ENCODE results near the gene ARID1A. TPM values are rescaled to one million over a fixed set of nuclear protein-coding genes. Genes with fewer than 3 reads are reported as not detected.

The ARID1A gene
- total RNA-seq, 5 donors from 2014 or later (not counting 1 experiment from before 2014, with no cell fraction given), result 122 to 148 (median 126) TPM

GRCh38 chr1:26774462-26774861 lies 78.6 kb downstream of the ARID1A start:
- H3K9me3 Mint-ChIP-seq, result no peaks in the 10 kb centered on the region
- ChIA-PET POLR2A (no interaction called here), CTCF (interaction anchor here in 1 of 2 donors (0.5 kb wide), 1 partner anchor 194 kb away, joined by 5 read pairs; no protein-coding TSS in a partner anchor)
- H3K36me3 Mint-ChIP-seq, result peaks cover 72% of the 10 kb centered on the region
- peaks cover 12 to 19% (median 15%) of the 10 kb centered on the region in 3 donors for H3K4me1 Mint-ChIP-seq
- DNase-seq, result no peak
- no peaks in the 10 kb centered on the region for H3K27me3 Mint-ChIP-seq
- H3K36me3 ChIP-seq (ENCODE audit: control insufficient read depth in 2 of 2, extremely low read depth in 1 of 2, insufficient read depth in 1 of 2, low read length in 1 of 2), result peaks cover 46 to 99% of the 10 kb centered on the region in 2 donors
- no peaks in the 10 kb centered on the region for H3K4me1 ChIP-seq (ENCODE audit: control insufficient read depth in 1 of 2, extremely low read depth in 1 of 2, insufficient read depth in 2 of 2, low read length in 2 of 2)
- ATAC-seq (replicated peaks in 1 of 4), result no peak
- no peak overlapping the region for H3K4me3 Mint-ChIP-seq
- H3K4me3 ChIP-seq (ENCODE audit: control insufficient read depth in 1 of 2, extremely low read depth in 1 of 2, low read length in 1 of 2), result no peak overlapping the region
- H3K9me3 ChIP-seq, result no peaks in the 10 kb centered on the region
- WGBS (ENCODE audit: insufficient coverage), result 94% methylated on average over 13 of the region's 13 CpGs
- H3K27ac ChIP-seq (ENCODE audit: low read length), result no peak overlapping the region
- no peak overlapping the region for H3K27ac Mint-ChIP-seq
- H3K27me3 ChIP-seq (replicated peaks in 1 of 2; ENCODE audit: control insufficient read depth in 2 of 2, extremely low read depth in 1 of 2, insufficient read depth in 2 of 2, low read length in 1 of 2), result no peaks in the 10 kb centered on the region

GRCh38 chr1:26775666-26776065 lies 79.9 kb downstream of the ARID1A start:
- Mint-ChIP-seq H3K4me3 (no peak overlapping the region), H3K27me3 (no peaks in the 10 kb centered on the region), H3K36me3 (peaks cover 72% of the 10 kb centered on the region), H3K4me1 (peaks cover 15 to 22% (median 19%) of the 10 kb centered on the region in 3 donors), H3K9me3 (no peaks in the 10 kb centered on the region), H3K27ac (peak overlapping the region in 1 of 2 donors; percentile 28)
- no peaks in the 10 kb centered on the region for H3K9me3 ChIP-seq
- H3K27ac ChIP-seq (ENCODE audit: low read length), result no peak overlapping the region
- DNase-seq (no peak), ATAC-seq (replicated peaks in 1 of 4) (no peak)
- H3K4me3 ChIP-seq (ENCODE audit: control insufficient read depth in 1 of 2, extremely low read depth in 1 of 2, low read length in 1 of 2), result no peak overlapping the region
- H3K36me3 ChIP-seq (ENCODE audit: control insufficient read depth in 2 of 2, extremely low read depth in 1 of 2, insufficient read depth in 1 of 2, low read length in 1 of 2), result peaks cover 51 to 99% of the 10 kb centered on the region in 2 donors
- no peaks in the 10 kb centered on the region for H3K4me1 ChIP-seq (ENCODE audit: control insufficient read depth in 1 of 2, extremely low read depth in 1 of 2, insufficient read depth in 2 of 2, low read length in 2 of 2)
- CTCF ChIA-PET, result interaction anchor here in 1 of 2 donors (0.6 kb wide), 1 partner anchor 1274 kb away, joined by 3 read pairs; no protein-coding TSS in a partner anchor
- POLR2A ChIA-PET, result no interaction called here
- H3K27me3 ChIP-seq (replicated peaks in 1 of 2; ENCODE audit: control insufficient read depth in 2 of 2, extremely low read depth in 1 of 2, insufficient read depth in 2 of 2, low read length in 1 of 2), result no peaks in the 10 kb centered on the region
- WGBS (ENCODE audit: insufficient coverage), result 100% methylated on average over 3 of the region's 4 CpGs

GRCh38 chr1:26779098-26779668 lies 83.4 kb downstream of the ARID1A start:
- Histone ChIP-seq H3K9me3 (no peaks in the 10 kb centered on the region), H3K4me3 (ENCODE audit: control insufficient read depth in 1 of 2, extremely low read depth in 1 of 2, low read length in 1 of 2) (no peak overlapping the region), H3K36me3 (ENCODE audit: control insufficient read depth in 2 of 2, extremely low read depth in 1 of 2, insufficient read depth in 1 of 2, low read length in 1 of 2) (peaks cover 50 to 81% of the 10 kb centered on the region in 2 donors), H3K27ac (ENCODE audit: low read length) (no peak overlapping the region), H3K27me3 (replicated peaks in 1 of 2; ENCODE audit: control insufficient read depth in 2 of 2, extremely low read depth in 1 of 2, insufficient read depth in 2 of 2, low read length in 1 of 2) (no peaks in the 10 kb centered on the region), H3K4me1 (ENCODE audit: control insufficient read depth in 1 of 2, extremely low read depth in 1 of 2, insufficient read depth in 2 of 2, low read length in 2 of 2) (peaks cover 0 to 5% of the 10 kb centered on the region in 2 experiments)
- POLR2A ChIA-PET, result no interaction called here
- WGBS (ENCODE audit: insufficient coverage), result 92% methylated on average over 11 of the region's 11 CpGs
- CTCF ChIA-PET, result interaction anchor here (0.5 to 1.2 kb wide), 2 partner anchors 10 to 298 kb away, joined by 4 read pairs; no protein-coding TSS in a partner anchor
- peak overlapping the region; percentile 24 to 43 for H3K27ac Mint-ChIP-seq
- ATAC-seq (replicated peaks in 1 of 4) (no peak), DNase-seq (no peak)
- no peaks in the 10 kb centered on the region for H3K27me3 Mint-ChIP-seq
- H3K4me1 Mint-ChIP-seq, result peaks cover 28 to 40% (median 38%) of the 10 kb centered on the region in 3 donors
- H3K9me3 Mint-ChIP-seq, result no peaks in the 10 kb centered on the region
- H3K36me3 Mint-ChIP-seq, result peaks cover 60% of the 10 kb centered on the region
- no peak overlapping the region for H3K4me3 Mint-ChIP-seq

- peaks cover 39 to 68% of the 10 kb centered on the region in 2 donors for H3K36me3 ChIP-seq (ENCODE audit: control insufficient read depth in 2 of 2, extremely low read depth in 1 of 2, insufficient read depth in 1 of 2, low read length in 1 of 2)
- Mint-ChIP-seq H3K27ac (peak overlapping the region; percentile 5 to 41), H3K4me1 (peaks cover 41 to 53% (median 51%) of the 10 kb centered on the region in 3 donors), H3K4me3 (no peak overlapping the region), H3K27me3 (no peaks in the 10 kb centered on the region), H3K36me3 (peaks cover 48% of the 10 kb centered on the region), H3K9me3 (no peaks in the 10 kb centered on the region)
- H3K27ac ChIP-seq (ENCODE audit: low read length), result no peak overlapping the region
- H3K4me3 ChIP-seq (ENCODE audit: control insufficient read depth in 1 of 2, extremely low read depth in 1 of 2, low read length in 1 of 2), result no peak overlapping the region
- ATAC-seq (replicated peaks in 1 of 4) (peak in 1 of 4 experiments; percentile 23), DNase-seq (no peak)
- no peaks in the 10 kb centered on the region for H3K27me3 ChIP-seq (replicated peaks in 1 of 2; ENCODE audit: control insufficient read depth in 2 of 2, extremely low read depth in 1 of 2, insufficient read depth in 2 of 2, low read length in 1 of 2)
- WGBS (ENCODE audit: insufficient coverage), result 92% methylated on average over 16 of the region's 21 CpGs
- peaks cover 2 to 15% of the 10 kb centered on the region in 2 experiments for H3K4me1 ChIP-seq (ENCODE audit: control insufficient read depth in 1 of 2, extremely low read depth in 1 of 2, insufficient read depth in 2 of 2, low read length in 2 of 2)
- POLR2A ChIA-PET, result interaction anchor here (0.6 kb wide), 3 partner anchors 9 to 281 kb away, joined by 3 to 5 read pairs (median 5); no protein-coding TSS in a partner anchor
- CTCF ChIA-PET, result interaction anchor here (0.7 to 1.0 kb wide), 2 partner anchors 179 to 666 kb away, joined by 3 to 8 read pairs; no protein-coding TSS in a partner anchor
- H3K9me3 ChIP-seq, result no peaks in the 10 kb centered on the region
These were observed 84.6 kb downstream of the ARID1A start for GRCh38 chr1:26780344-26780957.

- DNase-seq, result no peak
- Histone ChIP-seq H3K9me3 (no peaks in the 10 kb centered on the region), H3K4me3 (ENCODE audit: control insufficient read depth in 1 of 2, extremely low read depth in 1 of 2, low read length in 1 of 2) (no peak overlapping the region), H3K36me3 (ENCODE audit: control insufficient read depth in 2 of 2, extremely low read depth in 1 of 2, insufficient read depth in 1 of 2, low read length in 1 of 2) (peaks cover 33 to 60% of the 10 kb centered on the region in 2 donors), H3K27me3 (replicated peaks in 1 of 2; ENCODE audit: control insufficient read depth in 2 of 2, extremely low read depth in 1 of 2, insufficient read depth in 2 of 2, low read length in 1 of 2) (no peaks in the 10 kb centered on the region), H3K27ac (ENCODE audit: low read length) (no peak overlapping the region), H3K4me1 (ENCODE audit: control insufficient read depth in 1 of 2, extremely low read depth in 1 of 2, insufficient read depth in 2 of 2, low read length in 2 of 2) (peaks cover 10 to 24% of the 10 kb centered on the region in 2 experiments)
- no peaks in the 10 kb centered on the region for H3K27me3 Mint-ChIP-seq
- ChIA-PET CTCF (interaction anchor here (0.5 to 0.7 kb wide), 3 partner anchors 112 to 665 kb away, joined by 3 to 8 read pairs (median 3); no protein-coding TSS in a partner anchor), POLR2A (interaction anchor here (0.6 to 0.7 kb wide), 4 partner anchors 51 to 280 kb away, joined by 3 to 14 read pairs (median 4); no protein-coding TSS in a partner anchor)
- H3K36me3 Mint-ChIP-seq, result peaks cover 42% of the 10 kb centered on the region
- H3K9me3 Mint-ChIP-seq, result no peaks in the 10 kb centered on the region
- WGBS (ENCODE audit: insufficient coverage), result 84% methylated on average over 5 of the region's 11 CpGs
- no peak for ATAC-seq (replicated peaks in 1 of 4)
- peaks cover 47 to 61% (median 60%) of the 10 kb centered on the region in 3 donors for H3K4me1 Mint-ChIP-seq
- no peak overlapping the region for H3K4me3 Mint-ChIP-seq
- peak overlapping the region; percentile 61 to 99 for H3K27ac Mint-ChIP-seq
These were observed 85.5 kb downstream of the ARID1A start for GRCh38 chr1:26781206-26781825.

GRCh38 chr1:26782521-26783212 lies 86.9 kb downstream of the ARID1A start:
- Histone ChIP-seq H3K4me1 (ENCODE audit: control insufficient read depth in 1 of 2, extremely low read depth in 1 of 2, insufficient read depth in 2 of 2, low read length in 2 of 2) (peaks cover 18 to 37% of the 10 kb centered on the region in 2 experiments), H3K27ac (ENCODE audit: low read length) (peak overlapping the region; percentile 8), H3K9me3 (no peaks in the 10 kb centered on the region), H3K36me3 (ENCODE audit: control insufficient read depth in 2 of 2, extremely low read depth in 1 of 2, insufficient read depth in 1 of 2, low read length in 1 of 2) (peaks cover 30 to 46% of the 10 kb centered on the region in 2 donors), H3K4me3 (ENCODE audit: control insufficient read depth in 1 of 2, extremely low read depth in 1 of 2, low read length in 1 of 2) (no peak overlapping the region), H3K27me3 (replicated peaks in 1 of 2; ENCODE audit: control insufficient read depth in 2 of 2, extremely low read depth in 1 of 2, insufficient read depth in 2 of 2, low read length in 1 of 2) (no peaks in the 10 kb centered on the region)
- H3K27ac Mint-ChIP-seq, result peak overlapping the region; percentile 76 to 99
- DNase-seq (no peak), ATAC-seq (replicated peaks in 1 of 4) (no peak)
- no peaks in the 10 kb centered on the region for H3K27me3 Mint-ChIP-seq
- ChIA-PET POLR2A (no interaction called here), CTCF (no interaction called here)
- WGBS (ENCODE audit: insufficient coverage), result 100% methylated on average over 1 of the region's 3 CpGs
- H3K36me3 Mint-ChIP-seq, result peaks cover 36% of the 10 kb centered on the region
- no peaks in the 10 kb centered on the region for H3K9me3 Mint-ChIP-seq
- peaks cover 58 to 73% (median 73%) of the 10 kb centered on the region in 3 donors for H3K4me1 Mint-ChIP-seq
- no peak overlapping the region for H3K4me3 Mint-ChIP-seq
